ENCODE data around the gene TMEM163. TPM values are rescaled to one million over a fixed set of nuclear protein-coding genes. Genes with fewer than 3 reads are reported as not detected.

TMEM163 gene
- total and polyA plus RNA-seq, 8 donors = 14.8 to 30.5 (median 20.5) TPM

DNA sequence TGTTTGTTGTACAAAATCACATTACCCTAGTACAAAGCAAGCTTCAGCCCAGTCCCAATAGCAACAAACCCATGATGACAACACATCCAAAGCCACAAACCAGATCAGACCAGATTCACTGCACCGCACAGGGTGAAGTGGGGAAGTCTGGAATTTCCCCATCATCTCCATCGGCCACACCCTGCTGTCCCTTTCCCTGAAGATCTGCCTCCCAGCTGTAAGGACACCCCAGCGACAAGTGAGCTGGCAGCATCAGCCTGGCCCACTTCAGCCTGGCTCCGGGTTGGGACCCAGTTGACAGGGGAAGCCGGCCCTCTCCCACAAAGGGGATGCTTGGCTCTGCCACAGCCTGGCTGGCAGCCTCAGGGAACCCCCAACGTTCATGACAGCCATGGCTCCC lies 257.3 kb downstream of the TMEM163 start:
- FAIRE-seq (no peak), DNase-seq (no peak), ATAC-seq (peak in 1 of 4 donors; percentile 15)
- TF ChIP-seq, protein P1, sequence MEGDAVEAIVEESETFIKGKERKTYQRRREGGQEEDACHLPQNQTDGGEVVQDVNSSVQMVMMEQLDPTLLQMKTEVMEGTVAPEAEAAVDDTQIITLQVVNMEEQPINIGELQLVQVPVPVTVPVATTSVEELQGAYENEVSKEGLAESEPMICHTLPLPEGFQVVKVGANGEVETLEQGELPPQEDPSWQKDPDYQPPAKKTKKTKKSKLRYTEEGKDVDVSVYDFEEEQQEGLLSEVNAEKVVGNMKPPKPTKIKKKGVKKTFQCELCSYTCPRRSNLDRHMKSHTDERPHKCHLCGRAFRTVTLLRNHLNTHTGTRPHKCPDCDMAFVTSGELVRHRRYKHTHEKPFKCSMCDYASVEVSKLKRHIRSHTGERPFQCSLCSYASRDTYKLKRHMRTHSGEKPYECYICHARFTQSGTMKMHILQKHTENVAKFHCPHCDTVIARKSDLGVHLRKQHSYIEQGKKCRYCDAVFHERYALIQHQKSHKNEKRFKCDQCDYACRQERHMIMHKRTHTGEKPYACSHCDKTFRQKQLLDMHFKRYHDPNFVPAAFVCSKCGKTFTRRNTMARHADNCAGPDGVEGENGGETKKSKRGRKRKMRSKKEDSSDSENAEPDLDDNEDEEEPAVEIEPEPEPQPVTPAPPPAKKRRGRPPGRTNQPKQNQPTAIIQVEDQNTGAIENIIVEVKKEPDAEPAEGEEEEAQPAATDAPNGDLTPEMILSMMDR (IDR thresholded peaks at IDR 0.05) = no peak
- no peaks in the 10 kb centered on the region for H3K27me3 ChIP-seq
- H3K4me3 ChIP-seq = no peak overlapping the region
- H3K4me1 ChIP-seq = peaks cover 0 to 6% (median 4%) of the 10 kb centered on the region in 3 donors
- intact Hi-C loops (cut with DNase I) = loop anchor here in 2 of 3 donors (5.0 to 10.0 kb wide), 3 partner anchors 243 to 446 kb away; no protein-coding TSS in a partner anchor
- no peaks in the 10 kb centered on the region for H3K36me3 ChIP-seq
- no peak overlapping the region for H3K27ac ChIP-seq
- WGBS, 2 donors = 71 to 75% methylated on average over 6 of the region's 6 CpGs
- H3K9me3 ChIP-seq = no peaks in the 10 kb centered on the region

DNA sequence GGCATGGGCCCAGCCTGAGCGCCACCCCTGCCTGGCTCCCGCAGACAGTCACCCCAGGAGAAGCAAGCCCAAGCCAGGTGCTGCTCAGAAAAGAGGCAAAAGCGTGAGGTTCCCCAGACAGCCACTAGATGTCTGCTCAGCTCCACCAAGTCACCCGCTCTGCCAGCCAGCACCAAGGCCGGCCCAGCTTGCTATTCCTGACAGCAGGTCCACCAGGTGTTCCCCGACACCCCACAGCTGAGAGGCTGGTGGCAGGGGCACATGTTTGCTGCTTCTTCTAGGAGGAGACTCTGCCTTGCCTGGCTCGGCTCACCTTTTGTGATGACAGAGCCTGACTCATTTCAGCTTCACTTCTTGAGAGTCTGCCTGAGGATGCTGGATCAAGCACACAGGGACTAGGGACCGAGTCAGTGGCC lies 258.2 kb downstream of the TMEM163 start:
- Histone ChIP-seq H3K4me1 (peaks cover 0 to 4% (median 4%) of the 10 kb centered on the region in 3 donors), H3K4me3 (no peak overlapping the region), H3K27me3 (no peaks in the 10 kb centered on the region), H3K27ac (peak overlapping the region in 2 of 4 donors; percentile 17 to 33), H3K36me3 (no peaks in the 10 kb centered on the region), H3K9me3 (no peaks in the 10 kb centered on the region)
- intact Hi-C loops (cut with DNase I) = loop anchor here in 2 of 3 donors (5.0 to 10.0 kb wide), 3 partner anchors 244 to 447 kb away; no protein-coding TSS in a partner anchor
- TF ChIP-seq, protein P1 (IDR thresholded peaks at IDR 0.05) = peak; percentile 34 to 67 (median 54)
- peak; percentile 82 to 94 (median 92) for ATAC-seq
- DNase-seq = peak; percentile 69 to 91 (median 80)
- WGBS, 2 donors = 22 to 30% methylated on average over 8 of the region's 8 CpGs
- FAIRE-seq = no peak

DNA sequence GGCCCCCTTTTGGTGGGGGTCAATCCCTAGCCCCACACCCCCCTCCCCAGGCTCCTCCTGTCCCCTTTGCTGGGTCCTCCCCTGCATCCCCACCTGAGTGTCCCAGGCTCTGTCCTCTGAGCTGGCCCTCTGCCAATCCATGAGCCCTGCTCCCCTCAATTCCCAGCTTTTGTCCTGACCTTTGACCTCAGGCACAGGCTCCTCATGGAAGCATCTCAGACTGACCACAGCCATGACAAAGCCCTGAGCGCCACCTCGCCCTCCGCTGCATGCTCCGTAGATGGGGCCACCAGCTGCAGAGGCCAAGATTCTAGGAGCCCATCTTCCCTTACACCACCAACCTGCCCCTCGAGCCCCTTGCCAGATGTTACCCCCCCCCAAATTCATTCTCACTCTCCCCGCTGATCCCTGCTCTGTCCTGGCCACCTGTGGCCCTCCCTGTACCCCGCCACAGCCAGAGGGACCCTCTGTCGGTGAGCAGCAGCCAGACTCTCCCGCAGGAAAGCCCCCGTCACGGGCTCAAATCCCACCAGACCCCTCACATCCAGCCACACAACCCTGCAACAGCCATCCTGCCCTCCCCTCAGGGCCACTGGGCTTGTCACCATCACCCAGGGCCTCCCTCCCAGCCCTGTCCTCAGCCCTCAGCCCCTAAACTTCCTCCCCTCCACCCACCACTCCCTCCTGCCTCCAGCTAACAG lies 258.9 kb downstream of the TMEM163 start:
- 84 to 86% methylated on average over 11 of the region's 11 CpGs for WGBS, 2 donors
- Histone ChIP-seq H3K27me3 (no peaks in the 10 kb centered on the region), H3K9me3 (no peaks in the 10 kb centered on the region), H3K4me1 (peaks cover 0 to 8% (median 4%) of the 10 kb centered on the region in 3 donors), H3K4me3 (no peak overlapping the region), H3K36me3 (no peaks in the 10 kb centered on the region), H3K27ac (no peak overlapping the region)
- intact Hi-C loops (cut with DNase I) = loop anchor here in 2 of 3 donors (5.0 to 10.0 kb wide), 4 partner anchors 85 to 447 kb away; no protein-coding TSS in a partner anchor
- ATAC-seq (no peak), FAIRE-seq (no peak), DNase-seq (peak in 1 of 6 donors; percentile 15)
- TF ChIP-seq, protein P1 (IDR thresholded peaks at IDR 0.05) = no peak

DNA sequence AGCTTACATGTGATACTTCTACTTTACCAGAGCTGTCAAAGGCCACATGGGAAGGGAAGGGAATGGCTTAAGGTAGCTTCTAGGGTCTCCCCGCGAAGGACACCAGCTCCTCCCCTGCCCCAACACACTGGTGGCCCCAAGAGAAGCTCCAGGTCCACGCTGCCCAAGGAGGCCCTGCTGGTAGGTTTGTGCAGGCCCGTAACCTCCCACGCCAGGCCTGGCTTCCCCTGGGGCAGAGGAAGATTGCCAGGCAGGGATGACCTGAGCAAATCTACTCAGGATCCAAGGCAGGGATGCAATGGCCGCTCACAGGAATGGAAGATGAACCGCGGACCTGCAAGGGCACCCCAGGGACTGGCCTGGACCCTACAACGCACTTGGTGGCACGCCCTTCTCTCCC lies 259.9 kb downstream of the TMEM163 start:
- no peak for FAIRE-seq
- ATAC-seq = no peak
- H3K4me1 ChIP-seq = peaks cover 0 to 12% (median 4%) of the 10 kb centered on the region in 3 donors
- no peaks in the 10 kb centered on the region for H3K27me3 ChIP-seq
- DNase-seq = no peak
- no peaks in the 10 kb centered on the region for H3K36me3 ChIP-seq
- intact Hi-C loops (cut with DNase I) = loop anchor here in 1 of 3 donors (10.0 kb wide), 1 partner anchor 84 kb away; no protein-coding TSS in a partner anchor
- TF ChIP-seq, protein P1 (IDR thresholded peaks at IDR 0.05) = no peak
- H3K9me3 ChIP-seq = no peaks in the 10 kb centered on the region
- H3K4me3 ChIP-seq = no peak overlapping the region
- no peak overlapping the region for H3K27ac ChIP-seq
- 86 to 93% methylated on average over 10 of the region's 10 CpGs for WGBS, 2 donors

DNA sequence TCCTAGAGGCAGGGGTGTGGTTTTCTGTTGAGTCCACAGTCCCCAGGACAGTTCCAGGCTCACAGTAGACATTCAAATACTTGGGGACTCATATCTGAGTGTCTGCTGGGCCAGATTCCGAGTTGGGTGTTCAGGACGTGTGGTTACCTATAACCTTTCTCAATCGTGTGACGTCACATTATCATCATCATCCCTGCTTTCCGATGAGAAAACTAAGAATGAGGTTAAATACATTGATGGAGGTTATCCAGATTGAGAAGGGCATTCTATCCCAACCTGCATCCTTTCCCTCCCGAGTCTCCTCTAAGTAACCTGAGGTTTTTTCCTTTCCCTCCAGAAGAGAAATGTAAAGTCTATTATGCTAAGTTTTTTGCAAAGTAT lies 260.3 kb downstream of the TMEM163 start:
- no peak overlapping the region for H3K27ac ChIP-seq

More for the DNA sequence above, 260.3 kb downstream of the TMEM163 start:
- Histone ChIP-seq H3K27me3 (no peaks in the 10 kb centered on the region), H3K9me3 (no peaks in the 10 kb centered on the region), H3K36me3 (no peaks in the 10 kb centered on the region), H3K4me1 (peaks cover 0 to 12% (median 4%) of the 10 kb centered on the region in 3 donors), H3K4me3 (no peak overlapping the region)
- TF ChIP-seq, protein P1 (IDR thresholded peaks at IDR 0.05) = no peak
- 85 to 91% methylated on average over 6 of the region's 6 CpGs for WGBS, 2 donors
- intact Hi-C loops (cut with DNase I) = loop anchor here in 1 of 3 donors (10.0 kb wide), 1 partner anchor 84 kb away; no protein-coding TSS in a partner anchor
- FAIRE-seq (no peak), ATAC-seq (no peak), DNase-seq (no peak)
